CD4-positive, alpha-beta T cell treated with Interleukin-12 subunit alpha and Interleukin-12 subunit beta, for 1 hour (primary cell): ENCODE results near the gene SV2B.

ENCODE experiments used
- DNase-seq: peaks from one replicate; pipeline ENCODE4 v3.0.0-alpha.2; 2020

SV2B gene

DNA sequence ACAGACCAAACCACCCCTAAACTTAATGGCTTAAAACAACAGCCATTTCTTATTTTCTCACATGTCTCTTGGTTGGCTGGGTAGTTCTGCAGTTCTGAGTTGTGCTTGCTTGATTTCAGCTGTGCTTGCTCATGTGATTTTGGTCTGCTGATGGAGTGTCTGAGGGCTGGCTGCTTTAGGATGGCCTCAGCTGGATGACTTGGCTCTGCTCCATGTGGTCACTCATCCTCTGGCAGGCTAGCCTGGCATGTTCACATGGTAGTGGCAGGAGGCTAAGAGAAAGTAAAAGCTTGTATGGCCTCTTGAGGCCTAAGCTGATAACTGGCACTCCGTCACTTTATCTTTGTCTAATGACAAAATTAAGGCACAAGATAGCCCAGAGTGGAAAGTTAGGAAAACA is 4.1 kb downstream of the SV2B start:
- DNase-seq = no peak

DNA sequence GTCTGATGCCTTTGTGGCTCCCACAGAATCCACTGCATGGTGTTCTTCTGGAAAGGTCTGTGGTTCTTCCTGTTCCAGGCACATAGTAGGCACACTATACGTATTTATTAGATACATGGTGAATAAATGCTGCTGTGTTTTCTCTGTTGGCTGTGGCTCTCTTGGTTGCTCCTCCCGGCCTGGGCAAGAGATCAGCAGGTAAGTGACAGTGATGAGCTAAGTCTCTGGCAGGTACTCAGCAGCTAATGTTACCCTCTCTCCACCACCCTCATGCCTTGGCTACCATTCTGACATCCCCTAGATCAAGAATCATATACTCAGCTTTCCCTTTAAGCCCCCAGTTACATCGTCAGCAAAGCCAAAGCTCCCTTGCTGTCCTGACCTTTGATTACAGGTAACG is 8.4 kb downstream of the SV2B start:
- no peak for DNase-seq

DNA sequence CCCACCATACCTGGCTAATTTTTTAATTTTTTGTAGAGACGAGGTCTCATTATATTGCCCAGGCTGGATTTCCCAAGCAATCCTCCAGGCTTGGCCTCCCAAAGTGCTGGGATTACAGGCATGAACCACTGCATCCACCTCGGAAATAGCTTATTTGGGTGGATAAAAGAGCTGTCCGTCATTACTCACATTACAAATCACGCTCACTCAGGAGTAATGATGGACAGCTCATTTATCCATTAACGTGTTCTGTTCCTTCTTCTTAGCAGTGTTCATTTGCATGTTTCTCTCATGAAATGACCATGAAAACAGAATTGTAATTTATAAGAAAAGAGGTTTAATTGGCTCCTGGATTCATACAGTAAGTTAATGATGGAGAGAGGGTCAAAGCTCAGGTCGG is 9.8 kb downstream of the SV2B start:
- DNase-seq = no peak

DNA sequence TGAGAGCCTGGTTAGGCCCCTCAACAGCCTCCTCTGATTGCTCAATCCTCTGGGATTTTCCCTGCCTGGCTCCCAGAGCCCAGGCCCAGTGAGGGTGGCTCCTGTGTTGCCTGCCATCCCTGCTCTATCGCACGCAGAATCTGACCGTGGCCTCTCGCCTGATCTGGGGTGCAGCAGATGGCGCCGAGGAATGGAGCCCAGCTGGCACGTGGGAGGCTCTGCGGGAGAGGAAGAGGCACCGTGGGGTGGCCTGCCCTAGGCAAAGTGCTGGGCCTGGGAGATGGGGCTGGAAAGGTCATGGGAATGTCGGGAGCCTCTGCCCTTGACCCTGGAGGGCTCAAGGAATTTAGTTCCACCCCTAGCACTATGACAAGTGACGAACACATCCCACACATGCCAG is 10.3 kb downstream of the SV2B start:
- DNase-seq = no peak

DNA sequence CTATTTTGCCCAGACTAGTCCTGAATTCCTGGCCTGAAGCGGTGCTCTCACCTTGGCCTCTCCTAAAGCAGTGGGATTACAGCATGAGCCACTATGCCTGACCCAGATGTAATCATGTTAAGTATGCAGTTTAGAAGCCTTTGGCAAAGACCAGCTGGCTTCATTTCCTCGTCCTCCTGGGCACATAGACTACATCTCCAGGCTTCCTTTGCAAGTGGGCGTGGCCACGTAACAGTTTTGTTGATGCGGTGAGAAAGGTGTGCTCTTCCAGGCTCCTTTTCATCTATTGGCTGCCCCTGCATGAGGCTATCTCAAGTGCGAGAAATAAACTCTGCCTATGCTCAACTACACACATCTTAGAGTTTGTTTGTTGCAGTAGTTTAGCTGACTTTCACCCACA is 13.0 kb downstream of the SV2B start:
- no peak for DNase-seq

DNA sequence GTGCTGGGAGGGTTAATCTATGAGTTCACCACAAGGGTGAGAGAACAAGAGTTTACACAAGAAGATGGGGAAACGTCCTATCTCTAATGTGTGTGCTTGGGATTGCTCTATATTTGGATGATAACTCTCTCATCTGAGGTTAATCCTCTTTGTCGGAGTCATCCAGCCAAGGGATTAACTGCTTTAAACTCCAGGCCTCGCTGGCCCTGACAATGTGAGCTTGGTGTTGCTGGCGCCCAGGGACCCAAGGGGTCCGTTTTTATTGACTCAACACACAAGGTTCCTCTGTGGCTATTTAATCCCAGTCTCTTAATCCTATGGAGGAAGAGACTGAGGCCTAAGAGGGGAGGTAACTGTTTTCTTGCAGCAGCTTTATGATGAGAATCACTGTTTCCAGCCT is 14.2 kb downstream of the SV2B start:
- no peak for DNase-seq

DNA sequence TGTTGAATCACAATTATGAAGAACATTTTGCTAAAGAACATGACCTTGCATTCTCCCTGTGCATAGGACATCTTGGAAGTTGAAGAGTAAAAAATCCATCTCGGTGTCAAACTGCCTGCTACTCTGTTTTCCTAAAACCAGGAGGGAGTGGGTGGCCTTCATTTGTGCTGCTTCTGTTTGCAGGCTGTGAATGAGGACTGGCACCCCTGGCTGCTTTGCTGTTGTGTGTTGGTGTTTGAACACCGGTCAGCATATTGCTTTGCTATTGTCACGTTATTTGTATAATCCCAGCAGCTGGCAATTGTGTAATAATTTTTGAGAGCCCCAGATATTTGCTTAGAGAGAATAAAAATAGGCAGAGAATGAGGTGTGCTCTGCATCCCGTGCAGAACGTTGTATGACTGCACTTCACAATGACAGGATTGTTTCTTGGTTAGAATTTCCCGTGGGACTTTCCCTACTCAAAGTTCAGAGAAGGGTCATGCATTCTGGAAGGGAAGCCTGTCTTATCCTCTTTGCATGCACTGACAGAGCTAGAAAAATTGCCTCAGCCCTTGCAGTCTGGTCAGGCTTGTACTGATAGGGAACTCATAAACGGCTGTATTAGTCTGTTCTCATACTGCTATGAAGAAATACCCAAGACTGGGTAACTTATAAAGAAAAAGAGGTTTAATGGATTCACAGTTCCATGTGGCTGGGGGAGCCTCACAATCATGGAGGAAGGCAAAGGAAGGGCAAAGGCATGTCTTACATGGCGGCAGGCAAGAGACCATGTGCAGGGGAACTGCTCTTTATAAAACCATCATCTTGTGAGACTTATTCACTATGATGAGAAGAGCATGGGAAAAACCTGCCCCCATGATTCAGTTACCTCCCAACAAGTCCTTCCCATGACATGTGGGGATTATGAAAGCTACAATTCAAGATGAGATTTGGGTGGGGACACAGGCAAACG is 16.3 kb downstream of the SV2B start:
- no peak for DNase-seq

DNA sequence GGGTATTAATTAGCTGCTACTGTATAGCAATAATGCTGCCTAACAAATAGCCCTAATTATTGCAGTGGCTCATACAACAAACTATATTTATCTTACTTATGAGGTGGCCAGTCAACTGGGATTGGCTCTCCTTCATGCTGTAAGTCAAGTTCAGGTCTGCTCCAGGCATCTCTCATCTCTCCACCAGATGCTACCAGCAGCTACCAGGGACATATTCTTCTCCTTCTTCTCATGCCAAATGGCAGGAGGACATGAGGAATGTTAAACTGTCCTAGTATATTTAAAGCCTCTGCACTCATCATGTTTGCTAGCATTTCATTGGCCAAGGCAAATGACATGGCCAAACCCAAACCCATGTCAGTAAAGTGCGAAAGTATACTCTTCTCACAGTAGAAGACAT is 17.3 kb downstream of the SV2B start:
- DNase-seq = no peak

DNA sequence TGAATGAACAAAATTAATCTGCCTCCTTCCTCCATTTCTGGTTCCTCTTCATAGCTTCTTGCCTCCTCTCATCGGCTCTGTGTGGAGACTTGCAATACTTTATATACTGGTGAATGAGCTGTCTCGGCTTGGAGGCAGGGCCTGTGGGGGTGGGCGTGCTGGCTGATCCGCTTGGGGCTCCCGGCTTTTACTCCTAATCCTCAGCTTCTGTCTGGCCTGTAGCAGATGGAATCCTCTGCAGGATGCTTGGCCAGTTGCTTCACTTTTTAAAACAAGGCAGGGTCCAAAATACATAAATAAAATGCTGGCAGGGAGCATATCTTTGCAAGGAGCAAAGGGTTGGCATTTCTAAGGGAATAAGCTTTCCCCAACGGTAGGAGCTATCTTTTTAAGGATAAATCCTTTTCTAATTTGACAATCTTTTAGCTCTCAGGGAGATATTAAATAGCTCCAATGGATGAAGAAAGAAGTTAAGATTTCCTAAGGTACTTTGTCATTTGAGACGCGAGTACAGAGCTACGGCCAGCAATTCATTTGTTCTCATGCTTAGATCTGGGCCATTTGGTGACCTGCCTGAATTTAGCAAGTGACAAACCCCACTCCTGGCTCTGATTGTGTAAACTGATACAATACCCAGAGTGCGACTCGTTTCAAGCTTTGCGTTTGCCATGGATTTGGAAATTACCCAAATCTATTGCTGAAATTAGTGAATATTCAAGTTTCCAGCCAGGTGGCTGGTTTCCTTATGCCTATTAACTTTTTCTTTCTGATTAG is 18.9 kb downstream of the SV2B start:
- no peak for DNase-seq

DNA sequence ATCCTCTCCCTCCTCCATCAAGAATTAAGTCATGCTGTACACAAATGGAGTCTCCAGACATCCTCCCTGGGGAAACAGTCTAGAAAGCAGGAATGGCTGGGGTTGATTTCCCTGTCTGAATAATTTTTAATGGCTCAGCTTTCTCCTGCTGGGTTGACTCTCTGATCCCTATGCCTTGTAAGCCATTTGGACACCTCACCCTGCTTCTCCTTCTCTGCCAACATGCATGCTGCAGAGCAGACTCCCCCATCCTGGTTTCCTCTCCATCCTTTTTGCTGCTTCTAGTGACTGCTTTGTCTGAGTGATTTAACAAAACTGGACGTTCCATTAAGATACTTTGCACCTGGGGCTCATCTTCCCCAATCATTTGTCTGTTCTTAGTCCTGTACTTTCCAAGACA is 22.2 kb downstream of the SV2B start:
- no peak for DNase-seq

DNA sequence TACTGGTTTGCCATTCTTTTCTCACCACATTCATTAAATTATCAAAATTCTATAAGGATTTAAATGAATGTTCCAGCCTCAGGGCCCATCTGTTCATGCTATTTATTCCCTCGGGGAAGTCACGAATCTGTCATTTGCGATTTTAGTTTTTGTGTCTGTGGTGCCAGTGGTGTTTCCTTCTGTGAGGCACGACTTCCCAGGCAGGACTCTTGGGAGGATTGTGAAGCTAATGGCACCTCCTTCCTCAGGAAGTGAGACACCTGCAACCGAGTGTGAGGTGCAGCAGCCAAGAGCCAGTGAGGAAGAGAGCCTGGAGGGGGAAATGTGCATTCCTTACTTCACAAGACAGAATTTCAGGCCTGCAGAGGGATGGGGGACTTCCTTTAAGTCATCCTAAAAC is 24.1 kb downstream of the SV2B start:
- DNase-seq = no peak

DNA sequence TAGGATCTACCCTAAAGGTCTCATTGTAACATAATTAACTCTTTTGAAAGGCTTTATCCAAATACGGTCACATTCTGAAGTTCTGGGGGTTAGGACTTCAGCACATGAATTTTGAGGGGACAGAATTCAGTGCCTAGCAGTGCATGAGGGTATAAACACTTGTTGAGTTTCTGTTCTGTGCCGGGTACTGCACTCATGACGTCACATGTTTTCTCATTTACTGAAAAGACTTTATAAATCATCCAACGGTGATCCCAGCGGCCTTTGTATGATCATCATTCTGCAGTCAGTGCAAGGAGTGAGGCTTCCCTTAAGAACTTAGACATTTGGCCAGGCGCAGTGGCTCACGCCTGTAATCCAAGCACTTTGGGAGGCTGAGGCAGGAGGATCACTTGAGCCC is 25.1 kb downstream of the SV2B start:
- no peak for DNase-seq

DNA sequence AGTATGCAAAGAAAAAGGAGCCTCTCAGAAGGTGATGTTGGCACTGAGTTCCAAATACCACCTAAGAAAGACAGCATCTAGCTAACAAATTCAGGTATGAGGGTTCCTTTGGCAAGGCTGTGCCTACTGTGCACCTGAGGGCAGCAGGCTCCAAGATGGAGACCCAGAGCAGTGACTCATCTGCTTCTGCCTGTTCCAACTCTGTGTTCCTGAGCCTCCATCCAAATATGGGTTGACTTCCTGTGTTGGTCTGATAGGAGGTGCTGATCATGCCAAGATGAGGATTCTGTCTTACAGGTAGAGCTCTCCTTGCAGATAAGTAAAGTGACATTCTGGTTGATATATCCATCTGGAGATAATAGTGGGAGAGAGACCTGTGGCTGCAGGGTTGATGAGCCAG is 26.0 kb downstream of the SV2B start:
- DNase-seq = no peak

DNA sequence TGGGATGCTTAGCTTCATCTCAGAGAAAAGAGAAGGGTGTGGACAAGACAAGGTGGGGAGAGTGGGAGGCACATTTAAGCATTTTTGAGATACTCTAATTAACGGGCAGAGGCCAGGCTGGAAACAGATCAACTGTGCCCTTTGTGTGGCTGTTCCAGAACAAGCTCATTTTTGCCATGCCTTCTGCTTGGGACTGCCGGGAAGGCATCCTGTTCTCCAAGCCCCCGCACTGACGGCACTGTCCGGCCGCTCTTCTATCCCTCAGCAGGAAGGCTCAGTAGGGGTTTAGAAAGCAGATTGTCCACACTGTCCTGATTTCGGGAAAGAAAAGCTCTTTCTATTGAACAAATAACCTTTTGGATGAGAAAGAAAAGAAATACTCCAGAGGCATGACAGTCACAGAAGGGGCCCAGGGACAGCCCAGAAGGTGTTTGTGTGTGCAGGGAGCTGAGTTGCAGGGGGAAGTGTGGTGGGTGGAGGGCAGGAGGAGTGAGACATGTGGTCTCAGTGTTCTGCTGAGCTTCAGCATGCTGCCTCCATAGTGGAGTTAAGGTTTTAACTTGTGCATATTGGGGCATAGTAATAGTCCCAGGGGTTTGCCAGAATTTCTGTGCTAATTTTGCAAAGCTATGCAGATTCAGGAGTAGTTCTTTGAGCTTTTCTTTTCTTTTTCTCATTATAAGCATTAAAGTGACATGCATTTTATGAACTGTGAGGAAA is 27.3 kb downstream of the SV2B start:
- no peak for DNase-seq

DNA sequence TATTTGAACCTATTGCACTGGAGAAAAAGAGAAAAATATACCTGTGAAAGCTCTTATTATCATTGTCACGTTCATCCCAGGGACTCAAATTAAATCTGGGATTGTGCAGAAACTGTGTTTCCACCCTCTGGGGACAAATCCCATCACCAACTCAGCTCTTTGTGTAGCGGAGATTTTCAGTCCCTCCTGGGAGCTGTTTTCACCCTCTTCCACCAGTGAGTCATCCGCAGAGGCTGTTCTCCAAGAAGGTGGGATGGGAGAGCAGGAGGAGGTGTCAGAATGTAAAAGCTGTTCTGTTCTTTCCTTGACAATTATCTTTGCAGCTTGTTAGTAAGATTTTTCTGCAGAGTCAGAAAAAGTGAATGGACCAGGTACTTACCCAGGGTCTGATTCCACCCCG is 28.0 kb downstream of the SV2B start:
- no peak for DNase-seq

DNA sequence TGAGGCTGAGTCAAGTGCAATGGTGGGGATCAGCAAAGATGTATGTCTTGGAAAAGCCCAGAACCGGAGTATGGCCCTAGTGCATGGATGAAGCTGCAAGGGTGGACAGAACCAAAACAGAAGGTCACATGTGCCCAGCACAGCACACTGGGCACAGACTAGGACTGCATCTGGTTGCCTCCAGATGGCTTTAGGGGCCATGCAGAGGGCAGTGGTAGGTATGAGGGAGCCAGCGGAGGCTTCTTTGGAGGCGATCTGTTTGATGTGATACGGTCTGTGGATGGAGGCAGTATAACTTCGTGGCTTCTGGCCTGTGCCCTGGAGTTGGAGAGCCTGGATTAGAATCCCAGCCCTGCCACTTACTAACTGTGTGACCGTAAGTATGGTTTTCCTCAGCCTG is 29.4 kb downstream of the SV2B start:
- DNase-seq = no peak

DNA sequence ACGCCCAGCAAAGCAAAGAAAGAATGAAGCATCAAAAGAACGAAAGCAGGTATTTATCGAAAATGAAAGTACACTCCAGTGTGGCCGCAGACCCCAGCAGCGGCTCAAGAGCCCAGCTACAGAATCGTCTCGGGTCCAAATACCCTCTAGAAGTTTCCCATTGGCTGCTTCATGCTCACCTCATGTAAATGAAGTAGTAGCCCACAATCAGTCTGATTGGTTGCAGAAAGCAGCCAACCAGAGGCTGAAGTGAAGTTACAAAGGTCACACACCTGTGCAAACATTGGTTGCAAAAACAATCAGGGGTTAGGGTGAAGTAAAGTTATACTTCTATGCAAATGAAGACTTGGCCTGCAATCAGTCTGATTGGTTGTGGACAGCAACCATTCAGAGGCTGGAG is 32.0 kb downstream of the SV2B start:
- no peak for DNase-seq

DNA sequence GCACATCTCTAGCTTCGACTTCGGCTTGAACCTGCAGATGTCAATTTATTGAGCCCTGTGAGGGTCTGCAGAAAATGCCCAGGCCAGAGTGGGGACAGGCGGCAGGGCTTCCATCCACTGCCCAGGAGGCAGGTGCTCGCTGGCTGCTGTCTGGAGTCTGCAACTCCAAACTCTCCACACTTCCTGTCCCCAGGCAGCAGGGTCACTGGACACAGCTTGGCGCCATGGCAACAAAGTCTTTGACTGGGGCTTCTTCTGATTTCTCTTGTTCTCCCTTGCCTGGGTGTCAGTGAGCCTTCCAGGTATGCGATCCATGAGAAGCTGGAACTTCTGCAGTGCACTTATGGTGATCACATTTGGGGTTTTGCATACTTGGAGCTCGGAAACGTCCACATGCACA is 33.5 kb downstream of the SV2B start:
- DNase-seq = no peak

DNA sequence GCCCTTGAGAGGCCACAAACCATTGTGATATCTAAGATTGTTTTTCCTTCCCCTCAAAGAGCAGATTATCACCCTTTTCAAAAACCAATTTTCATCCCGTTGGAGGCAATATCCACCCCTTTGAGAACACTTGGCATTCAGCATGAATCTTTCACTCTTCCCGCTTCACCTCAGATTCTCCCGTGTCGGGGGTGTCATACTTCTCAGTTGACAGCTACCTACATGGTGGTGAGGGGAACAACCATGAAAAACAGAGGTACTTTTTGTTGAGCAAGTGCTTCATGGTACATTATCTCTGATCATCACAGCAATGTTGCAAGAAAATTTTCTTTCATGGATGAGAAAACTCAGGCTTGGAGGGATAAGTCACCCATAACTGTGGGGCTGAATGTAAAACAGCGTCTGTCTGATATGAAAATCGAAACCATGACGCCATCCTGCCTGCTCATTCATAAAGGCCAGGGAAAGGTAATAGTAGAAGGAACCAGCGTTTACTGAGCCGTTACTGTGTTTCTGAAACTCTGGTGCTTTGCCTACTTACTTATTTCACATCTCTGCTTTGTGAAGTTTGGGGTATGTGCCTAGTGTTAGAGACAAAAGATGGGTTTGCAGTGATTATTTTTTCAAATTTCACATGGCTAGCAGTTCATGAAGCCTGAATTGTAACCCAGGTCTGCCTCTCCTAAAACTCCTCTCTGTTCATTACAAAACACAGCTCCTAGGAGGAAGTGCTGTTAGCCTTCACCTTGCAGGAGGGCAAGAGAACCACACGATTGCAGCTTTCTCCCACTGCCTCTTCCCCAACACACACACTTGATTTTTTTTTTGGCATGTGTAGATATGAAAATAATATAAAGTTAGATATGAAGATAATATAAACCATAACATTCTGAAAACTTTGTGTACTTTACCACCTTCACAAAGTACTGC is 35.4 kb downstream of the SV2B start:
- DNase-seq = no peak

DNA sequence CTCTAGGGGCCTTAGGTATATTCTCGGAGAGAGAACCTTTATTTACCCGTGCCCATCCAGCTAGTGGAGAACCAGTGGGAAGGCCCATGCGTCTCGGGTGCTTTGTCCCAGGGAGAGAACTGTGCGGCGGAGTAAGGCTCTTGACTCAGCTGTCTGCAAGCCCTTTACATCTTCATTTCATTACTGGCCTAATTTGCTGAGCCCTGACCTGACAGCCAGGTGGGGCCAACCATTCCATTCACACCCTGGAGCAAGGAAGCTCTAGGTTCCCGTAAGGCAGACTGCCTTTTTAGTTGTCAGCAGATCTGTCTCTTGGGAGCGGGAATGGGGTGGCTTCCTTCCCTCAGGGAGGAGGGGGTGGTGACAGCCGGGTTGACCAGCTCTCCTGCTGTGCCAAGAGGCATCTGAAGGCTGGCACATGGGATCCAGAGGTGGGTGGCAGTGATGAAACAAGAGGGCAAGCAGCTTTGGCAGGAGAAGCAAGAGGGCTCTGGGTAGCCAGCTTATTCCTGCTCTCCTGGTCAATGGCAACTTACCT is 36.4 kb downstream of the SV2B start:
- no peak for DNase-seq

DNA sequence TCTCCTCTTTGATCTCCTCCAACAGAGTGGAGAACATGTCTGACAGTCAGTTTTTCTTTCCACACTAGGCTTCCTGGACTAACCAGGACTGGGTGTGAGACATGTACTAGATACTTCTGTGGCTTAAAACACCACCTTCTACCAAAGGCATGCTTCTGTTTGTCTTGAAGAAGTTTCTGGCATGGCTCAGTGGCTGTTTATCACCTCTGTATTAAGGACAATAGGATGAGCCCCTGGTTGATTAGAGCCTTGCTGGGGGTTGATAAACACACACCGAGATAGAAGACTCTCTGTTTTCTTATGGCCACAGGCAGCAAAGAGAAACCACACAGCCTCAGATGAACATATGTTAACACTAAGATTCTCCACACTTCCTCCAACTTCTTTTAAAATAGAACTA is 40.5 kb downstream of the SV2B start:
- DNase-seq = no peak

DNA sequence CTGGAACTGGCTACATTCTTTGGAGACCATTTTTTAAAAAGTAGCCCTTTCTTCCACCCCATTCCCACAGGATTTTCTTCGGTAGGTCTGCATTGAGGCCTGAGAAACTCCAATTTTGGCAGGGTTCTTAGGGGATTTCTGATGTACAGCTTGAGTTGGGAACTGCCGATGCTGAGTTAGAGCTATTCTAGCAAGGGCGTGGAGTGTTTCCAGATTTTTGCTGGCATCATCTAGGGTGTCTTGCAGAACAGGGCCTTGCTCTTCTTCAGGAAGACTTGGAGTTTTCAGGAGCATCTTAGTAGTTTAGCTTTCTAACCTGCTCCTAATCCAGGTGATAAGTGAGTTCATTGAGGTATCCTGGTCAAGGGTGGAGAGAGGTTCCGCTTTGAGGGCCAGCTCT is 41.0 kb downstream of the SV2B start:
- no peak for DNase-seq
